ENCODE measurements around the gene MTHFD2L.

Gene MTHFD2L

DNA sequence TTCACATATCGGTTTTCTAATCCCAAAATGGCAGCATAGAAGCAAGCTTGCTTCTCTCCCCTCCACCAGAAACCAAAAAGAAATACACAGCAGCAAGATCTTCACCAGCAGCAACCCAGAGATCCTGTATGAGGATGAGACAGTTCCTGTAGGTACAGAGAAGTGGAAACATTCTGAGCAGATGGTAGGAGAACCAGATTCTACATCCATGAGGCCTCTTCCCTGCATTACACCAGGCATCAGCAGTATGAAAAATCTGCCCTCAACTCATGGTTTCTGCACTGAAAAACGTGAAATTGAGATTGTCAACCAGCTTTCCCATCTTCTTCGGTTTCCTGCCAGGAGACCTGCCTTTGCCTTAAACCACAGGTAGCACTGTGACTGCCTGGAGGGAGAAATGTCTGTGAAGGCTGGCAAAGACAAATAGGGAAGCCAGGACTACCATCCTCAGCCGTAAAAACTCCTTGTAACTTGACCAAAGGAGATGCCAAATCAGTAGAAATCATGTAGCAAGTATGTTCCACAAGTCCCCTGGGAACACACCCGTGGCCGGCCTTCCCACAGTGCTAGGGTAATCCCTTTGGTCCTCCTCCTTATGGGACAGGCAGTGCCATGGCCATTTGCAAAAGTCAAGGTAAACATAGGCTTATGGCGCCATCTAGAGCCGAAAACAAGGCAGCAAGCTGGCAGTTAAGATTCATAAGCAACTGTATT lies 24.0 kb upstream of the MTHFD2L start:
- DNase-seq, result peak; percentile 65

- DNase-seq, result no peak
Observed at GRCh38 chr4:74134500-74134852, 23.4 kb upstream of the MTHFD2L start.

DNA sequence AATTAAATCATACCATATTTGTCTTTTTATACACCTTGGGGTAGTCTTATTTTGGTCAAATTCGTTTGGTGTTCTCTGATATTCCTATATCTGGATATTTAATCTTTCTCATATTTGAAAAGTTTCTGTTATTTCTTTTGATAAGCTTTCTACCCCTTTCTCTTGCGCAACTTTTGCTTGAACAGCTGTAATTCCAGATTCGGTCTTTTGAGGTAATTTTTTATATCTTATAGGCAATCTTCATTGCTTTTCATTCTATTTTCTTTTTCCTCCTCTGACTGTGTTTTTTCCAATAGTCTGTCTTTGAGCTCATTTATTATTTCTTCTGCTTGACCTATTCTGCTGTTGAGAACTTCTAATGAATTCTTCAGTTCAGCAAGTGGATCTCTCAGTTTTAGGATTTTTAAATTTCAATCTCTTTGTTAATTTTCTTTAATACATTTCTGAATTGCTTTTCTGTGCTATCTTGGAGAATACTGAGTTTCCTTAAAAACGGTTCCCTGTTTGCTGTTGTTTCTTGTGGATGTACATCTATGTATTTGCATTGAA lies 11.3 kb upstream of the MTHFD2L start:
- no peak for DNase-seq

DNA sequence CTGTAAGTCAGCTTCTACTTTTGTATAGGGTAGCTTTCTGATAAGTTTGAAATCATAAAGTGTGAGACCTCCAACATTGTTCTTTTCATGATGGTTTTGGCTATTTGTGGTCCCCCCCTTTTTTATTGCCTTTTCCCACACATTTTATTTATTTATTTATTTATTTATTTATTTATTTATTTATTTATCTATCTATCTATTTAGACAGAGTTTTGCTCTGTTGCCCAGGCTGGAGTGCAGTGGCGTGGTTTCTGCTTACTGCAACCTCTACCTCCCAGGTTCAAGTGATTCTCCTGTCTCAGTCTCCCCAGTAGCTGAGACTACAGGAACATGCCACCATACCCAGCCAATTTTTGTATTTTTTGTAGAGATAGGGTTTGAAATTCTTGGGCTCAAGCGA lies 9.7 kb upstream of the MTHFD2L start:
- DNase-seq, result no peak

- DNase-seq, result no peak
Observed at GRCh38 chr4:74152836-74153235, 5.1 kb upstream of the MTHFD2L start.

DNA sequence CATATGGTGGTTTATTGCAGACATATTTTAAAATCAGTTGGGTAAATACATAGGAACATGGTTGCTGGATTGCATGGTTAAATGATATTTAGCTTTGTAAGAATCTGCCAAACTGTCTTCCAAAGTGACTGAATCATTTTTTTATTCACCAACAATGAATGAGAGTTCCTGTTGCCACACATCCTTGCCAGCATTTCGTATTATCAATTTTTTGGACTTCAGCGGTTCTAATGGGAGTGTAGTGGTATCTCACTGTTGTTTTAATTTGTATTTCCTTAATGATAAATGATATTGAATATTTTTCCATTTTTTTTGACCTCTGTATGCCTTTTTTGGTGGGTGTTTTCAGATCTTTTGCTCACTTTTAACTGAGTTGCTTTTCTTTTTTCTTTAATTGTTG lies 1.4 kb upstream of the MTHFD2L start:
- DNase-seq, result no peak

DNA sequence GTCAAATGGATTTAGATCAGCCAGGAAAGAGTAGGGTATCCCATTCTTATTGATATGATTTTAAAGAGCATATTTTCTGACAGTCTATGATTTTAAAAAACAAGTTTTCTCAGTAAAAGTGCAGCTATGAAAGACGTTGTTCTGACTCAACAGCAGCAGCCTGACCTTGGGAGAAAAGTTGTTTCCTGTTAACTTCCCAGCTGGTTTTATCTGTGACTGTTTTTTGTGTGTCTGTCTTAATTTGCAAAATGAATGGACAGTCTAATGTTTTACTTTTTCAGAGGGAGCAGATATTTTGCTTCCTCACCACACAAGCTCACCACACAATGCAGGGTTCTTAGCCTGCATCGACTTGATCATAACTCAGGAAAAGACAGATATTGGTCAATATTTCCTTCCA lies 764 bp upstream of the MTHFD2L start:
- no peak for DNase-seq

- no peak for DNase-seq
Observed at GRCh38 chr4:74158466-74159142, 686 bp downstream of the MTHFD2L start.

DNA sequence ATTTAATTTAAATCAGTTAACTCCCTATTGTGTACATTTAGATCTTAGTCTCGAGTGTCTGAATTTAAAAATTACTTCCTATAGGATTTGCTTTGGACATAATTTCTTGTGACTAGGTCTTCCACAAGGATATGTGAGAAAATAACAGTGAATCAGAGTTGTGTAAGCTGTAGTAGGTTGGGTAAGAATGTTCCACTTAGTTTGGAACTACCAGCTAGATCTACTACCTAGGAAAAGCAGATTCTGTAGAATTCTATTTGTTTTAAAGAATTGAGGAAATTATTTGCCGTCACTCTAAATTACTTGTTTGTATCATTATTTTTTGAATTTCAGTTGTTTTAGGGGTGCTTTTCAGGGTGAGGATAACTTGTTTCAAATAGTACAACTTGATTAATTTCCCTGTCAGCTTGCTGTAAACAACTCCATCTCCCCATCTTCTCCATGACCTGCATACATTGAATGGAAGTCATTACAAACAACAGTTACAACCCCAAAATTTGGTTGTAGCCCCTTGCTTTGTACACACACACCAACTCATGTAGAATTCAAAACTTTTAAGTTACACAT lies 1.3 kb downstream of the MTHFD2L start:
- no peak for DNase-seq

DNA sequence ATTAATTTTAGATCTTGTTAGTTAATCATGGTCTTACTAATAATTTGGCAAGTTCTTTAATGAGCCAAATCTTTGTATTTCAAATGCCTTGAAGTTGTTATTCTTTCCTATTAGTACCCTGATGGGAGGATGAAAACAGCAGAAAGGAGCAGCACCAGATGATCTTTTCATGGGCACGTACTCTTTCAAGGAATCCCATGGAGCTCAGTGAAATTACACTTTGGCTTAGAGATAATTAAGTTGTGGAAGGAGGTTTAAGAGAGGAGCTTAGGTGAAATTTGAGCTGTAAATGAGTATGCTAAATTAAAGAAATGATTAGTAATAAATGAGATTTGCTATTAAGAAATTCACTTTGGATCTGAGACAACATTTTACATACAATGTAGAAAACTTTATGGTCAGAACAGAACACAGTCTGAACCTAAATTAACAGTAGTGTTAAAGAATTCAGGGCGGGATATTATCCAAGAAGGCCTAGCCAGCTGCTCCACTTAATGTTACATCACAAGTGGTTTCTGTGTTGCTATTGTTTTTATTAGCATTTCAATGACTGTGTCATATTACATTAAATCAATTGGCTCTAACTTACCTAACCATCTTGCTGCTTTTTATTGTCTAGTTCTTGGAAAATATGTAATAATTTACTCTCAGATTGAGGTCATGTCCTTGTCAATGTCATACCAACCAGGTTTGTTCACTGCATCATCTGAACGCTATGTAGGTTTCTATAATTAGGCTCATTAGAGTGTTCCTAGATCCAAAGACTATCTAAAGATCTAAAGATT lies 3.9 kb downstream of the MTHFD2L start:
- no peak for DNase-seq

DNA sequence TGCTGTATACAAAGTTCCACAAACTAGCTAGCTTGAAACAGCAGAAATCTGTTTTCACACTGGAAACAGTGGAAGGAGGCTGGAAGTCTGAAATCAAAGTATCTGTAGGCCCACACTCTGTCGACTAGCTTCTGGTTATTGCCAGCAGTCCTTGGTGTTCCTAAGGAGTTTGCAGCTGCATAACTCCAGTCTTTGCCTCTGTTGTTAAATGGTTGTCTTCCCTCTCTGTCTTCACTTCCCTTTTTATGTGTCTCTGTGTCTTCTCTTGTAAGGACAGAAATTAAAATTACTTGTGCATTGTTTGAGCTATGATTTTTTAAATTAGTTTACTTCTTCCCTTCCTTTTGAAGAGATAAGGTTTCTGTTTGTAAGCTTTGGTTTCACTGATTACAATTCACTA lies 8.2 kb downstream of the MTHFD2L start:
- no peak for DNase-seq

- DNase-seq, result no peak
Observed at GRCh38 chr4:74166818-74167217, 8.9 kb downstream of the MTHFD2L start.

DNA sequence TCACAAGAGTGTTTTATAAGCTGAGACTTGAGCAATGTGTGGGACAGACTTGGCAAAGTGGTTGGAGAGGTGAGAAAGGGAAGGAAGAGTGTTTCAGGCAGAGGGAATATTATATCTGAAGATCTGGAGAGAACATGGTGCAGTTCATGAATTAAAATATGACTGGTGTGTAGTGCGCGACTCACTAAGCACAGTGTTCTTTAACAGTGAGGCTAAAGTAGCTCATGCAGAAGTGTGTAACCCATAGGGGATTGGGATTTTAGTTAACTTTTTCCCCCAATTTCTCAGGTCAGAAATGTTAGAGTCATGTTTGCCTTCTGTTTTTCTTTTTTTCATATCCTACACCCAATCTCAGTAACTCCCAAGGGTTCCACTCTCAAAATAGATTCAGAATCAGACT lies 9.7 kb downstream of the MTHFD2L start:
- no peak for DNase-seq

- DNase-seq, result no peak
Observed at GRCh38 chr4:74168841-74169240, 10.9 kb downstream of the MTHFD2L start.

DNA sequence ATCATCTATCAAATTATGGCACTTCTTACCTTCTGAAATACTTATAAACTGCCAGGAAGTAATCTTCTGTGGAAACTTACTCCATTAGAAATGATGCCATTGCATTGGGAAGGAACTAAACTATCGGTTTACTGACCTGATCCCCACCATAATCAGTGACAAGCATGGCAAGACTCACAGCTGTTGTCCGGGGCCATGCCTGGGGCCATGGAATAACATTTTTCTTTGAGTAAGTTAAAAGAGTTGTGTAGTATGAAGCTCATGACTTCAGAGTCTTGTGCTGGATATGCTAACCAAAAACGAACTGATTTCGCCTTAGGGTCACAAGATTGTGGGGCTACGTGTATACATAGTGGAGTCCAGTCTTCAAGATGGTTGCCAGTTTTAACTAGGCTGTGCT lies 15.4 kb downstream of the MTHFD2L start:
- no peak for DNase-seq

GRCh38 chr4:74174421-74174820 lies 16.5 kb downstream of the MTHFD2L start:
- no peak for DNase-seq

DNA sequence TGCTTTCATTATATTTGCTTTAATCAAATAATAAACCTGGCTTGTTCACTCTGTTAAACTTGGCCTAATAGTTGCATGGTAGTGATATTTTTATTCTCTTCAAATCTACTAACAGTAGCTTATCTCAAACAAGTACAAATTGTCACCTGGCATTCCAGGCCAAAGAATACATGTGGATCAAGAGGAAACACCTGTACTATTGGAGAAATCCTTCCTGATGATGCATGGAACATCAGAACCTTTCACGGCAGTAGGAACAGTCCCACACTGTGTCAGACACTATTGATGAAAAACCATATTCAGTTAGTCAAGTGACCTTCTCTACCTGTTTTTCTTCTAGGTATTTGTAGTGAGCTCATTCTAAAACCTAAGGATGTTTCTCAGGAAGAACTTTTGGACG lies 17.0 kb downstream of the MTHFD2L start:
- DNase-seq, result no peak

- DNase-seq, result no peak
Observed at GRCh38 chr4:74175379-74175778, 17.5 kb downstream of the MTHFD2L start.

GRCh38 chr4:74178798-74179197 lies 20.9 kb downstream of the MTHFD2L start:
- DNase-seq, result no peak

GRCh38 chr4:74181219-74181618 lies 23.3 kb downstream of the MTHFD2L start:
- no peak for DNase-seq

GRCh38 chr4:74188912-74189311 lies 31.0 kb downstream of the MTHFD2L start:
- DNase-seq, result no peak

DNA sequence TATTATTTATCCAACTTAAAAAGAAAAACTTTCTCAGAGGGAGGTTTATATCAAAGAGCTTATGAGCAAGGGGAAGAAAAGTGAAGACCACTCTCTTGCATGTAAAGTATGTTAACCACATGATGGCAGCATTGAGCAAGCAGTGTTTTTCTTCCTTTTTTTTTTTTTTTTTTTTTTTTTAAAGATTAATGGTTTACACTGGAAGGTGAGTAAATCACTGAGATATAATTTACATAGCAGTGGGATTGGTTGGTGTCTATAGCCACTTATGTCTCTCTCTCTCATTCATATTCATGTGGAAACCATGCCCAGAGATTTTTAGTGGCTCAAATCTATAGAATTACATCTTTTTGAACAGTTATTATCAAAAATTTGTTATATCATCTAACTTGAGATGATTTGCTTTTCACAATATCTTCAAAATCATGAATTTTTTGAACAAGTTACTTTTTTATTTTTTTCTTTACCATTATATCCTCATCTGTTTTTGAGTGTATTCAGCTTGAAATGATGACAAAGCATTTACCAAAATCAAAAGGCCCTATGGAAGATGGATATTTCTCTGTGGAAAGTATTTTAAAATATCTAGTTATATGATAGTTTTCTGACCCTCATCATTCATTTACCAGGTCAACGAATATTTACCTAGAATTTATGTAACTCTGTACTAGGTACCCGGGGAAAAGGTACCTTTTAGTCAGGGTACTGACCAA lies 31.6 kb downstream of the MTHFD2L start:
- DNase-seq, result no peak

- DNase-seq, result no peak
Observed at GRCh38 chr4:74190332-74190731, 32.4 kb downstream of the MTHFD2L start.
